ENCODE data around the gene RAPGEFL1. TPM values are rescaled to one million over a fixed set of nuclear protein-coding genes. Genes with fewer than 3 reads are reported as not detected.
A peak's percentile ranks its signal among the peaks of the same experiment; 100 is the strongest.

RAPGEFL1 gene
- total RNA-seq, 1 donor from 2014 or later: 24.1 TPM

DNA sequence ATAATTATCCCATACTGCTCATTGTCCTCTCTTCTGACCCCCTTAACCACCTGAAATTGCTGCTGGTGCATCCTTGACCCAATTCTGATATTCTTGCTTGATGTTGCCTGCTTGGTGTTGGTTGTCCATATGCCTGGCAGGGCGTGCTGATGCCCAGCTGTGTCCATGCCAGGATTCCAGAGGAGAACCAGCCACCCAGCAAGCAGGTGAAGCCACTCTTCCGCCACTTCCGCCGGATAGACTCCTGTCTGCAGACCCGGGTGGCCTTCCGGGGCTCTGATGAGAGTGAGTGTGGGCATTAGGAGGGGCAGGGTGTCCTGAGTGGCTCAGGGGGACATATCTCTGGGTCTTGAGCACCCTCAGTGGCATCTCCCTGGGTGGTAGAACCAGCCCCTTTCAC is 11.4 kb downstream of the RAPGEFL1 start:
- no peak for DNase-seq (ENCODE audit: low read depth, low spot score)
- no peak overlapping the region for H3K4me3 Mint-ChIP-seq
- TF ChIP-seq, protein P1, sequence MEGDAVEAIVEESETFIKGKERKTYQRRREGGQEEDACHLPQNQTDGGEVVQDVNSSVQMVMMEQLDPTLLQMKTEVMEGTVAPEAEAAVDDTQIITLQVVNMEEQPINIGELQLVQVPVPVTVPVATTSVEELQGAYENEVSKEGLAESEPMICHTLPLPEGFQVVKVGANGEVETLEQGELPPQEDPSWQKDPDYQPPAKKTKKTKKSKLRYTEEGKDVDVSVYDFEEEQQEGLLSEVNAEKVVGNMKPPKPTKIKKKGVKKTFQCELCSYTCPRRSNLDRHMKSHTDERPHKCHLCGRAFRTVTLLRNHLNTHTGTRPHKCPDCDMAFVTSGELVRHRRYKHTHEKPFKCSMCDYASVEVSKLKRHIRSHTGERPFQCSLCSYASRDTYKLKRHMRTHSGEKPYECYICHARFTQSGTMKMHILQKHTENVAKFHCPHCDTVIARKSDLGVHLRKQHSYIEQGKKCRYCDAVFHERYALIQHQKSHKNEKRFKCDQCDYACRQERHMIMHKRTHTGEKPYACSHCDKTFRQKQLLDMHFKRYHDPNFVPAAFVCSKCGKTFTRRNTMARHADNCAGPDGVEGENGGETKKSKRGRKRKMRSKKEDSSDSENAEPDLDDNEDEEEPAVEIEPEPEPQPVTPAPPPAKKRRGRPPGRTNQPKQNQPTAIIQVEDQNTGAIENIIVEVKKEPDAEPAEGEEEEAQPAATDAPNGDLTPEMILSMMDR (conservative IDR thresholded peaks at IDR 0.05): no peak
- H3K36me3 Mint-ChIP-seq (ENCODE audit: low read depth): no peaks in the 10 kb centered on the region
- no peak overlapping the region for H3K27ac Mint-ChIP-seq (ENCODE audit: unreplicated experiment)
- H3K4me1 Mint-ChIP-seq: peaks cover 19% of the 10 kb centered on the region
- H3K9me3 Mint-ChIP-seq: peaks cover 3% of the 10 kb centered on the region
- peaks cover 3% of the 10 kb centered on the region for H3K27me3 Mint-ChIP-seq (ENCODE audit: low read depth)

DNA sequence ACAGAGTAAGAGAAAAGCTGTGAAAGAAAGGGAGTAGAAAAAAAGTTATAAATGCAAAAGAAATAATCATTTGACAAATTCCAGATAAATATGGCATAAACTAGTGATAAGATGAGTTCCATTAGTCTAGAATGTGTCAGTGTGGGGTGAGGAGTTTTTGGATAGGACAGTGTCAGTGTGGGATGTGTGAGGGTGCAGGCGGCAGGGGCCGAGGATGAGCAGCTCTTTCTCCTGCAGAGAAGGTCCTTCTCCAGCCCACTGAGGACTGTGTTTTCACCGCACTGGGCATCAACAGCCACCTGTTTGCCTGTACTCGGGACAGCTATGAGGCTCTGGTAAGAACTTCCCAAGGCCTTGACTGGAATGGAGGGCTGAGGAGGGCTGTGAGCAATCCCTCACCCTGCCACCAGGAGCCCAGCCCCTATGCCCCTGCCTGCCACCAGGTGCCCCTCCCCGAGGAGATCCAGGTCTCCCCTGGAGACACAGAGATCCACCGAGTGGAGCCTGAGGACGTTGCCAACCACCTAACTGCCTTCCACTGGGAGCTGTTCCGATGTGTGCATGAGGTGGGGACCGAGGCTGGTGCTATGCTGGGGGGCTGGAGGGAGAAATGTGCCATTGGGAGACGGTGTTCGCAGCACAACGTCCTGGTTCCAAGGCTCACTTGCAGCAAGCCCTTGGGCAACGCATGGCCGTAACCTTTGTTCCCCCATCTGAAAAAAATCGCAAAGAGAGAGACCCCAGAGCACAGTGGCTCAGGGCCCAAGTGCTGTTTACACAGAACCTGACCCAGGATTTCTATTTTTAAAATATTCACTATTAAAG is 13.1 kb downstream of the RAPGEFL1 start:
- Mint-ChIP-seq H3K4me3 (peak overlapping the region; percentile 81), H3K9me3 (peaks cover 3% of the 10 kb centered on the region), H3K4me1 (peaks cover 19% of the 10 kb centered on the region), H3K27me3 (ENCODE audit: low read depth) (peaks cover 3% of the 10 kb centered on the region), H3K36me3 (ENCODE audit: low read depth) (no peaks in the 10 kb centered on the region), H3K27ac (ENCODE audit: unreplicated experiment) (no peak overlapping the region)
- TF ChIP-seq, protein P1 (conservative IDR thresholded peaks at IDR 0.05): peak; percentile 61
- no peak for DNase-seq (ENCODE audit: low read depth, low spot score)

DNA sequence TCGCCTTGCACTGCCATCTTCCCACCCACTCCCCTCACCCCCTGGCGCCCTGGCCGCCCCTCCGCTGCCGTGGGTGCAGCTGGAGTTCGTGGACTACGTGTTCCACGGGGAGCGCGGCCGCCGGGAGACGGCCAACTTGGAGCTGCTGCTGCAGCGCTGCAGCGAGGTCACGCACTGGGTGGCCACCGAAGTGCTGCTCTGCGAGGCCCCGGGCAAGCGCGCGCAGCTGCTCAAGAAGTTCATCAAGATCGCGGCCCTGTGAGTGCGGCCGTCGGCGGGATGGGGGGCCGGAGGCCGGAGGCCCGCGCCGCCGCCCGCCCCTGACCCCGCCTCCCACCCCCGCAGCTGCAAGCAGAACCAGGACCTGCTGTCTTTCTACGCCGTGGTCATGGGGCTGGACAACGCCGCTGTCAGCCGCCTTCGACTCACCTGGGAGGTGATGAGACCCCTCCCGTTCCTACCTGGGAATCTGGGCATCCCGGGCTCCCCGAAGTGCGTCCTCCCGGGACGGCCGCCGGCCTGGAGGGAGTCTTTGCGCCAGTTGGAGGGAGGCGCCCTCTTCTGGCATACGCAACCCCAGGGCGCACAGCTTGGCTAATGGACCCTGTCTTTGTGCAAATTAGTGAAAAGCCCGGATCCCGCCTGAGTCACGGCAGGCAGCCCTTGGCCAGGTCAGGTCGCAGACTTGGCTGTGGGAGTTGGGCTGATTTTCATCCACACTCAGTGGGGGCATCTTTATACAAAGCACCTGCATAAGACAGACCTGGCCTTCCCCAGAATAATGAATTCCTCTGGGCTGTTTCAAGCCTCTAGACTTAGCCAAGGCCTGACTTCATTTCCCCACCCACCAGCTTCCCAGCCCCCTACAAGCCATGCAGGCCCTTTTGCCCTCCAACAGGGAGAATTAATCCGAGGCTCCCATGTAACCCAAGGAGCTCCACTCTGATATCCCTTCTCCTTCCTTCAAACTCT is 14.3 kb downstream of the RAPGEFL1 start:
- Mint-ChIP-seq H3K27me3 (ENCODE audit: low read depth) (peaks cover 3% of the 10 kb centered on the region), H3K9me3 (peaks cover 3% of the 10 kb centered on the region), H3K36me3 (ENCODE audit: low read depth) (no peaks in the 10 kb centered on the region), H3K4me1 (peaks cover 19% of the 10 kb centered on the region), H3K4me3 (peak overlapping the region; percentile 91), H3K27ac (ENCODE audit: unreplicated experiment) (peak overlapping the region; percentile 93)
- TF ChIP-seq, protein P1 (conservative IDR thresholded peaks at IDR 0.05): peak; percentile 65
- peak; percentile 72 for DNase-seq (ENCODE audit: low read depth, low spot score)

DNA sequence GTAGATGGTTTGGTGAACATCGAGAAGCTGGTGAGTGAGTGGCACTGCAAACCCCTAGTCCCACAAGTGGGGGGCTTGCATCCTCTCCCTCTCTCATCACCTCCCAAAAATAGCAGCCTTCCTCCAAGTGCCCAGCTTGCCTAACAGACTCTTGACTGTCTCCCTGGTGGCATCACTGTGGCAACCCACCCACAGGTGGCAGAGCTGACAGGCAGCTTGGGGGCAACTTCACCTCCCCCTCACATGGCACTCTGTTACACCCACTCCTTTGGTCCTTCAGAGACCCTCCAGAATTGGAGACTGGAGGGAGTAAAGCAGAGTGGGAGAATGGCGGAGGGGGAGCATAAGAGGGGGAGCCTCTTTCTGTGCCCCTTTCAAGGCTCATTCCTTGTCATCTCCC is 15.7 kb downstream of the RAPGEFL1 start:
- no peaks in the 10 kb centered on the region for H3K9me3 Mint-ChIP-seq
- H3K4me1 Mint-ChIP-seq: peaks cover 19% of the 10 kb centered on the region
- peaks cover 3% of the 10 kb centered on the region for H3K27me3 Mint-ChIP-seq (ENCODE audit: low read depth)
- no peak overlapping the region for H3K27ac Mint-ChIP-seq (ENCODE audit: unreplicated experiment)
- DNase-seq (ENCODE audit: low read depth, low spot score): no peak
- H3K36me3 Mint-ChIP-seq (ENCODE audit: low read depth): no peaks in the 10 kb centered on the region
- TF ChIP-seq, protein P1 (conservative IDR thresholded peaks at IDR 0.05): no peak
- H3K4me3 Mint-ChIP-seq: no peak overlapping the region

DNA sequence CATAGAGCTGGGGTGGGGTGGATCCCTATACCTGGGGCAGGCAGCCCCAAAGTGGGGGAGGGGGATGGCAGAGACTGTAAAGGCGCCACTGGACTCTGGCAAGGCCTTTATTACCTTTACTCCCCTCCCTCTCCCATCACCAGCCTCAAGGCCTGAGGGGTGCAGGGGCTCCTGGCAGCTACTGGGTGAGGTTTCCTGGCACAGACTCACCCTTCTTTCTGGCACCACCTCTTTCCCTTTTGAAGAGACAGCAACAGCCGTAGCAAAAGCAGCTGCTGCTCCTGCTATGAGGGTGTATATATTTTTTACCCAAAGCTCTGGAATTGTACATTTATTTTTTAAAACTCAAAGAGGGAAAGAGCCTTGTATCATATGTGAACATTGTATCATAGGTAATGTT is 17.6 kb downstream of the RAPGEFL1 start:
- Mint-ChIP-seq H3K9me3 (no peaks in the 10 kb centered on the region), H3K36me3 (ENCODE audit: low read depth) (no peaks in the 10 kb centered on the region), H3K27me3 (ENCODE audit: low read depth) (peaks cover 3% of the 10 kb centered on the region), H3K27ac (ENCODE audit: unreplicated experiment) (no peak overlapping the region), H3K4me1 (peaks cover 19% of the 10 kb centered on the region), H3K4me3 (no peak overlapping the region)
- no peak for DNase-seq (ENCODE audit: low read depth, low spot score)
- TF ChIP-seq, protein P1 (conservative IDR thresholded peaks at IDR 0.05): no peak

Measured in neural crest cell (in vitro differentiated cells).